Measurements from ENCODE around the gene CCDC169.

Gene CCDC169

GRCh38 chr13:36224730-36225129, 72.9 kb downstream of the CCDC169 start:
- Histone ChIP-seq H3K27me3 (no peaks in the 10 kb centered on the region), H3K4me1 (no peaks in the 10 kb centered on the region), H3K4me3 (no peak overlapping the region), H3K36me3 (no peaks in the 10 kb centered on the region), H3K27ac (no peak overlapping the region), H3K9me3 (peaks cover 0 to 16% (median 5%) of the 10 kb centered on the region in 3 donors)
- TF ChIP-seq CTCF (IDR thresholded peaks at IDR 0.05), result no peak
- intact Hi-C loops (cut with DNase I; ENCODE audit: low total_unique reads), result no loop called here
- DNase-seq, result no peak

GRCh38 chr13:36219883-36220282, 77.7 kb downstream of the CCDC169 start:
- TF ChIP-seq CTCF (IDR thresholded peaks at IDR 0.05), result no peak
- no peaks in the 10 kb centered on the region for H3K36me3 ChIP-seq
- intact Hi-C loops (cut with DNase I; ENCODE audit: low total_unique reads), result no loop called here
- H3K4me3 ChIP-seq, result no peak overlapping the region
- H3K4me1 ChIP-seq, result no peaks in the 10 kb centered on the region
- no peak for DNase-seq
- no peaks in the 10 kb centered on the region for H3K27me3 ChIP-seq
- H3K9me3 ChIP-seq, result peaks cover 0 to 8% (median 0%) of the 10 kb centered on the region in 3 donors
- H3K27ac ChIP-seq, result no peak overlapping the region

GRCh38 chr13:36217456-36217855, 80.2 kb downstream of the CCDC169 start:
- H3K4me1 ChIP-seq, result no peaks in the 10 kb centered on the region
- DNase-seq, result no peak

GRCh38 chr13:36214163-36214921, 83.3 kb downstream of the CCDC169 start, which contains the start of gene SOHLH2:
SOHLH2 (minus strand) TSS chr13:36214556; CDS start chr13:36214526, 30 bp downstream.
- no peak for TF ChIP-seq CTCF (IDR thresholded peaks at IDR 0.05)
- no peaks in the 10 kb centered on the region for H3K9me3 ChIP-seq
- no peak within 1 kb of the TSS for H3K4me3 ChIP-seq
- no peak within 1 kb of the TSS for H3K27ac ChIP-seq
- no peaks in the 10 kb centered on the region for H3K36me3 ChIP-seq
- intact Hi-C loops (cut with DNase I; ENCODE audit: low total_unique reads), result no loop called here
- DNase-seq, result no peak
- H3K4me1 ChIP-seq, result no peaks in the 10 kb centered on the region
- H3K27me3 ChIP-seq, result peaks cover 0 to 5% of the 10 kb centered on the region in 2 donors

More at GRCh38 chr13:36217456-36217855, 80.2 kb downstream of the CCDC169 start:
- H3K27ac ChIP-seq, result no peak overlapping the region
- H3K36me3 ChIP-seq, result no peaks in the 10 kb centered on the region
- no peak overlapping the region for H3K4me3 ChIP-seq
- no peak for TF ChIP-seq CTCF (IDR thresholded peaks at IDR 0.05)
- no peaks in the 10 kb centered on the region for H3K27me3 ChIP-seq
- no peaks in the 10 kb centered on the region for H3K9me3 ChIP-seq
- intact Hi-C loops (cut with DNase I; ENCODE audit: low total_unique reads), result no loop called here

GRCh38 chr13:36212789-36213188, 84.8 kb downstream of the CCDC169 start:
- DNase-seq, result no peak
- intact Hi-C loops (cut with DNase I; ENCODE audit: low total_unique reads), result no loop called here
- Histone ChIP-seq H3K9me3 (no peaks in the 10 kb centered on the region), H3K36me3 (no peaks in the 10 kb centered on the region), H3K4me3 (no peak overlapping the region), H3K4me1 (no peaks in the 10 kb centered on the region), H3K27me3 (peaks cover 0 to 5% of the 10 kb centered on the region in 2 donors), H3K27ac (no peak overlapping the region)
- TF ChIP-seq CTCF (IDR thresholded peaks at IDR 0.05), result no peak

All from tibial artery (tissue), 4 donors.